Thyroid gland (tissue), 4 donors: ENCODE measurements around the gene TUBE1. TPM values are rescaled to one million over a fixed set of nuclear protein-coding genes. Genes with fewer than 3 reads are reported as not detected.

Experiments
- DNase-seq, 2 donors: peaks; one replicate each; pipeline ENCODE4 v3.0.0-alpha.2; 2019
- H3K27ac ChIP-seq, 3 donors: fragments of 200-600 bp; sonication (generic); 1 replicate in 2 of 3; 2 replicates in 1 of 3; pipeline ENCODE4 v1.5.1; 2016 to 2019; ENCODE audit warnings: mild to moderate bottlenecking in 1 of 3, moderate library complexity in 1 of 3
- H3K27me3 ChIP-seq: fragments of 200-600 bp; sonication (generic); one replicate; pipeline ENCODE4 v1.5.1; 2019
- H3K36me3 ChIP-seq, 2 donors: fragments of 200-600 bp; sonication (generic); one replicate each; pipeline ENCODE4 v1.5.1; 2016 to 2019
- H3K4me1 ChIP-seq, 2 donors: fragments of 200-600 bp; sonication (generic); one replicate each; pipeline ENCODE4 v1.5.1; 2017 to 2019
- H3K4me3 ChIP-seq, 3 donors: fragments of 200-600 bp; sonication (generic); replicated peaks in 1 of 3; 1 replicate in 2 of 3; 2 replicates in 1 of 3; pipeline ENCODE4 v1.5.1; 2016; ENCODE audit warnings: mild to moderate bottlenecking in 1 of 3
- H3K9me3 ChIP-seq: fragments of 200-600 bp; sonication (generic); one replicate; pipeline ENCODE4 v1.5.1; 2017
- CTCF ChIP-seq, 6 experiments: fragments of 200-600 bp in 3 of 6; fragments of 450-650 bp in 3 of 6; sonication (generic) in 3 of 6; IDR thresholded peaks; one replicate each; pipeline ENCODE4 v1.5.1; 2016 to 2019; ENCODE audit warnings: antibody characterized with exemption in 6 of 6, mild to moderate bottlenecking in 2 of 6, inconsistent platforms in 1 of 6, moderate library complexity in 1 of 6
- POLR2A ChIP-seq, 2 donors: fragments of 450-650 bp; IDR thresholded peaks; one replicate each; pipeline ENCODE4 v1.6.1; 2017; ENCODE audit warnings: antibody characterized with exemption in 2 of 2, mild to moderate bottlenecking in 2 of 2, moderate library complexity in 1 of 2
- WGBS, 2 donors: methylation state at CpG; one replicate each; pipeline ENCODE4 v1.1.5; 2017; 5-methylcytosine and 5-hydroxymethylcytosine counted together
- intact Hi-C: fragments of 100-400 bp; cut with DNase I; formaldehyde crosslinking; loops from one replicate; pipeline ENCODE4 v1.15.1; 2023
- total RNA-seq, 4 donors: library from RNA; depleted of rRNA; stranded (reverse); fragments of >200 nt; gene quantifications; one replicate each; pipeline ENCODE4 v1.2.3, GENCODE V29; 2016

TUBE1 gene
- total RNA-seq = 10 to 100 TPM; 28.8 to 56.4 (median 38.8) TPM

GRCh38 chr6:112087136-112087911 is at the start of gene TUBE1, which contains the start of gene FAM229B:
Gene TUBE1, minus strand, starts transcription at chr6:112087482. Its CDS starts 48 bp downstream, at chr6:112087434.
Gene FAM229B, plus strand, starts transcription at chr6:112087591. Its CDS starts 11,693 bp downstream, at chr6:112099284.
- DNase-seq = peak; percentile 94 to 95
- intact Hi-C loops = no loop called here

GRCh38 chr6:112130878-112131277 is 43.6 kb upstream of the TUBE1 start:
- no peak overlapping the region for H3K27ac ChIP-seq
- H3K4me3 ChIP-seq = no peak overlapping the region
- WGBS, 2 donors = 87 to 88% methylated on average over 3 of the region's 3 CpGs
- no peaks in the 10 kb centered on the region for H3K9me3 ChIP-seq
- H3K36me3 ChIP-seq = no peaks in the 10 kb centered on the region
- H3K4me1 ChIP-seq = no peaks in the 10 kb centered on the region
- no peak for TF ChIP-seq POLR2A (IDR thresholded peaks at IDR 0.05)
- intact Hi-C loops = no loop called here
- no peaks in the 10 kb centered on the region for H3K27me3 ChIP-seq
- no peak for DNase-seq

More at GRCh38 chr6:112087136-112087911, at the start of gene TUBE1, which contains the start of gene FAM229B:
- WGBS, 2 donors = 0% methylated on average over 49 to 60 of the region's 60 CpGs
- H3K36me3 ChIP-seq = no peaks in the 10 kb centered on the region
- TF ChIP-seq POLR2A (IDR thresholded peaks at IDR 0.05) = peak in 1 of 2 donors; percentile 89
- TF ChIP-seq CTCF (IDR thresholded peaks at IDR 0.05) = no peak
- H3K4me1 ChIP-seq = peaks cover 0 to 3% of the 10 kb centered on the region in 2 donors
- H3K9me3 ChIP-seq = no peaks in the 10 kb centered on the region
- peak within 1 kb of the TSS; percentile 31 to 63 (median 55) for H3K4me3 ChIP-seq
- no peaks in the 10 kb centered on the region for H3K27me3 ChIP-seq
- H3K27ac ChIP-seq = peak within 1 kb of the TSS; percentile 9 to 90 (median 78)

GRCh38 chr6:112128208-112128607 is 40.9 kb upstream of the TUBE1 start:
- no peak overlapping the region for H3K4me3 ChIP-seq
- H3K27ac ChIP-seq = no peak overlapping the region
- no peaks in the 10 kb centered on the region for H3K36me3 ChIP-seq
- H3K27me3 ChIP-seq = no peaks in the 10 kb centered on the region
- WGBS, 2 donors = 93 to 95% methylated on average over 5 of the region's 5 CpGs
- TF ChIP-seq CTCF (IDR thresholded peaks at IDR 0.05) (no peak), POLR2A (IDR thresholded peaks at IDR 0.05) (no peak)
- H3K9me3 ChIP-seq = no peaks in the 10 kb centered on the region
- no peak for DNase-seq
- intact Hi-C loops = no loop called here
- no peaks in the 10 kb centered on the region for H3K4me1 ChIP-seq

GRCh38 chr6:112123982-112124381 is 36.7 kb upstream of the TUBE1 start:
- H3K4me1 ChIP-seq = no peaks in the 10 kb centered on the region
- H3K27ac ChIP-seq = no peak overlapping the region
- no peak overlapping the region for H3K4me3 ChIP-seq
- H3K9me3 ChIP-seq = no peaks in the 10 kb centered on the region
- TF ChIP-seq POLR2A (IDR thresholded peaks at IDR 0.05) (no peak), CTCF (IDR thresholded peaks at IDR 0.05) (no peak)
- peaks cover 0 to 9% of the 10 kb centered on the region in 2 donors for H3K36me3 ChIP-seq
- 95 to 100% methylated on average over 1 of the region's 1 CpG for WGBS, 2 donors
- no peaks in the 10 kb centered on the region for H3K27me3 ChIP-seq
- intact Hi-C loops = no loop called here
- DNase-seq = no peak

GRCh38 chr6:112122756-112123155 is 35.5 kb upstream of the TUBE1 start:
- H3K4me3 ChIP-seq = no peak overlapping the region
- TF ChIP-seq POLR2A (IDR thresholded peaks at IDR 0.05) (no peak), CTCF (IDR thresholded peaks at IDR 0.05) (no peak)
- peaks cover 0 to 9% of the 10 kb centered on the region in 2 donors for H3K36me3 ChIP-seq
- no peaks in the 10 kb centered on the region for H3K4me1 ChIP-seq
- DNase-seq = no peak
- no peaks in the 10 kb centered on the region for H3K9me3 ChIP-seq
- H3K27ac ChIP-seq = no peak overlapping the region
- intact Hi-C loops = no loop called here
- no peaks in the 10 kb centered on the region for H3K27me3 ChIP-seq
- 85 to 86% methylated on average over 2 of the region's 2 CpGs for WGBS, 2 donors
